Cardiac fibroblast (primary cell): Measurements from ENCODE around the gene DENND2A.

ENCODE experiments used
- DNase-seq, 2 donors: peaks; one replicate each; pipeline versions ENCODE4 v3.0.0 to v3.0.0-alpha.2; 2010; ENCODE audit warnings: low read depth in 2 of 2
- H3K4me3 ChIP-seq, 2 donors: replicated peaks in 1 of 2; 1 replicate in 1 of 2; 2 replicates in 1 of 2; pipeline ENCODE4 v1.5.1; 2011; ENCODE audit warnings: low read depth in 2 of 2, low read length in 2 of 2, mild to moderate bottlenecking in 2 of 2, moderate library complexity in 1 of 2
- TF ChIP-seq, protein P1 (sequence below): IDR thresholded peaks from one replicate; pipeline ENCODE4 v1.5.1; 2011; ENCODE audit warnings: low read depth, mild to moderate bottlenecking, low read length, inconsistent platforms

Gene DENND2A

DNA sequence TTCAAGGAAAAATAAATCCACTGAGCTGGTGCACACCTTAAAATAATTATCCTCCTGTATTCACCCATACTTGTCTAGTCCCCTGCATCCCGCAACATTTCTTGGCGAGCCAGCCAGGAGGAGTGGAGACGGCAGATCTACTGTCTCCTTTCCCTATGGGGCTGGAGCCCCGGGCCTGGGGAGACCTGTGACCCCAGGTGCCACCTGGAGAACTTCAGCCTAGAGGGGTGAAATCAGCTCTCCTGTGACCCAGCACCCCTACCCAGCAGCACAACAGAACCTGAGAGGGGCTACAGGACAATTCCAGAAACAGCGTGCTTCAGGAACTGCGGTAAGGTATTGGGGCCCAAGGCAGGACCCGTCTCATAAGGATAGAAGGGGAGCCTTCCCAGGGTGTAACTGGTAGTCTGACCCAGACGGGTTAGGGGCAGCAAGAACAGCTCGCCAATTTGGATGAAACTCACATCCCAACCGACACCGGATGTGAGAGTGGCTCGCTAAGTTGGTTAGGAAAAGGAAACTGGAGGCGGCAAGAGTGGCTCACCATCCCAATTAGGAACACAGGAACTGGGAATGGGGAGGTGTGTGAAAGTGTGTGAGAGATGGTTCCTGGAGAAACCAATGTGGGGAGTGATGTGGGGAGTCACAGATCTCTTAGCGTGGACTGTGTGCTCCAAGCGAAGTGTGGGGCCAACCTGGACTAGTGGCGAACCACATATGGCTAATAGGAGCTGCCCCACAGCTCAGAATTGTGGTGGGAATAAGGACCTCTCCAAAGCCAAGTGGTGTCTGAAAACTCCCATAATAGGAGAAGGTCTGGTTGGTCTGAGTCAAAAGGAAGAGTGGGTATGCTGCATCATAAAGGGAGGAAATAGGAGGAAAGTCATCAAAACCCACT, 15.1 kb upstream of the DENND2A start:
- no peak overlapping the region for H3K4me3 ChIP-seq
- TF ChIP-seq, protein P1, sequence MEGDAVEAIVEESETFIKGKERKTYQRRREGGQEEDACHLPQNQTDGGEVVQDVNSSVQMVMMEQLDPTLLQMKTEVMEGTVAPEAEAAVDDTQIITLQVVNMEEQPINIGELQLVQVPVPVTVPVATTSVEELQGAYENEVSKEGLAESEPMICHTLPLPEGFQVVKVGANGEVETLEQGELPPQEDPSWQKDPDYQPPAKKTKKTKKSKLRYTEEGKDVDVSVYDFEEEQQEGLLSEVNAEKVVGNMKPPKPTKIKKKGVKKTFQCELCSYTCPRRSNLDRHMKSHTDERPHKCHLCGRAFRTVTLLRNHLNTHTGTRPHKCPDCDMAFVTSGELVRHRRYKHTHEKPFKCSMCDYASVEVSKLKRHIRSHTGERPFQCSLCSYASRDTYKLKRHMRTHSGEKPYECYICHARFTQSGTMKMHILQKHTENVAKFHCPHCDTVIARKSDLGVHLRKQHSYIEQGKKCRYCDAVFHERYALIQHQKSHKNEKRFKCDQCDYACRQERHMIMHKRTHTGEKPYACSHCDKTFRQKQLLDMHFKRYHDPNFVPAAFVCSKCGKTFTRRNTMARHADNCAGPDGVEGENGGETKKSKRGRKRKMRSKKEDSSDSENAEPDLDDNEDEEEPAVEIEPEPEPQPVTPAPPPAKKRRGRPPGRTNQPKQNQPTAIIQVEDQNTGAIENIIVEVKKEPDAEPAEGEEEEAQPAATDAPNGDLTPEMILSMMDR, result no peak
- peak in 1 of 2 donors; percentile 21 for DNase-seq

DNA sequence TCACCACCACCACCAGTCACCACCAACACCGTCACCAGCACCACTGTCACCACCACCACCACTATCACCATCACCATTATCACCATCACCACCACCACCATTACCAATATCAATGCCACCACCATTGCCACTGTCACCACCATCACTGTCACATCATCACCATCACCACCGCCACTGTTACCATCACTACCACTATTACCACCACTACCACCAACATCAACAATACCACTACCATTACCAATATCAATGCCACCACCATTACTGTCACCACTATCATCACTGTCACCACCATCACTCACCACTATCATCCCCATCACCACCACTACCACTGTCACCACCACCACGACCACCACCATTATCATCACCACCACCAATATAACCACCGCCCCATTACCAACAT, 14.0 kb upstream of the DENND2A start:
- no peak for DNase-seq
- H3K4me3 ChIP-seq, result no peak overlapping the region
- TF ChIP-seq, protein P1, result no peak

DNA sequence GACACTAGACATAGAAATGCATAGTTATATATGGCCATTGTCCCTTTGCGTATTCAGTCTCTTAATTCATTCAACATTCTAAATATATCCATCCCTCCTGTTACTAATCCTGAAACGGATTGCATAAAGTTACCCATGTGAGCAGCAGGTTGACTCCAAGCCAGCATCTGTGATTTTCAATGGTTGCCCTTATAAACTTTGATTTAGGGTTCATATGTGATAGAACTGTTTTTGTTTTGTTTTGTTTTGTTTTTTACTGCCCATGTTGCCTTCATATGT, 13.4 kb upstream of the DENND2A start:
- no peak overlapping the region for H3K4me3 ChIP-seq
- no peak for DNase-seq
- TF ChIP-seq, protein P1, result no peak

DNA sequence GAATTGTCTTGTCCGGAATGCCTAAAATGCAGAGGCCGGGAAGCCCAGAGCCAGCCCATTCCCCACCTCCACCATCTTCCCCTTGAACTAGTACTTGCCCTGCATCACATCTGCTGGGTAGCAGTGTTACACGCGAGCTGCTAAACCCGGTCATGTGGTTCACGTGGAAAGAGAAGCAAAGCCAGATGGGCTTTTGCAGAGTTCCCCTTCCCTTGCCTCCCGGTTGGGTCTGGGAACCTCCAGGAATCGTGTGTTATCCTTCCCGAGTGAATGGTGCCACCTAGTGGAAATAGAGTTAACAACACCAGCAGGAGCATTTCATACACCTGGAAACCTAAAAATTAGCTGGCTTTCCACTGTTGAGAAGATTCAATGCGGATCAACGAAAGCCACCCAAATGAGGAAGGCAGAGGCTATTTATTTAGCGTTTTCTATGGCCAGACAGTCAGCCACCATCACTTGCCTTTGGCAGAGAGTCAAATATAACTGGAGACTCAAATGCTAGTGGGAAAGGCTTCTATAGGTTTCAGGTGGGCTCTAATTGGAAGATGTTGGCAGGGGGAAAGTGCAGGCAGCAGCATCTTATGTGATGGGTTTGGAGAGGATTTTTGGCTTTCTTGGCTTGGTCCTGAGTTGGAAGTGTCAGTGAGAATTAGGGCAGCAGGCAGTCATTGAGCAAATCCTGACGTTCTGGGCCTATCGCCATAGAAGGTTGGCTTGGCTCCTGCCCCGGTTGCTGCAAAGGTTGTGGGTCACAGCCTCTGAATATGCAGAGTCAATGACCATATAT, 12.9 kb upstream of the DENND2A start:
- TF ChIP-seq, protein P1, result peak; percentile 77
- no peak overlapping the region for H3K4me3 ChIP-seq
- DNase-seq, result peak; percentile 81 to 86

DNA sequence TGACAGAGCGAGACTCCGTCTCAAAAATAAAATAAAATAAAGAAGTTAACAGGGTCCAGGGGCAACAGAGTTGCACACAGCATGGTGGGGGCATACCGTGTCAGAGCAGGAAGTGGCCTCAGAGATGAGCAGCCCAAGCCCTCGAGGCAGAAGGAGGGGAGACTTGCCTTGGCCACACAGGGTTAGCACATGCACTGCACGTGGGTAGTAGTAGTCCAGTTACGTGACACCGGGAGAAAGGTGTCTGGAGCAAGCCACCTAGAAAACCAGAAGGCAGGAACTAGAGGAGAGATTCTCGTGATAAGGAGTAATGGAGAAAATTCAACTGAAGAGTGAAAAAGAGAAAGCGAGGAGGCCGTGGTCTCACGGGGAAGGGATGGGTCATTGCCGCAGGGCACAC, 9.8 kb upstream of the DENND2A start:
- DNase-seq, result no peak
- no peak overlapping the region for H3K4me3 ChIP-seq
- TF ChIP-seq, protein P1, result no peak

DNA sequence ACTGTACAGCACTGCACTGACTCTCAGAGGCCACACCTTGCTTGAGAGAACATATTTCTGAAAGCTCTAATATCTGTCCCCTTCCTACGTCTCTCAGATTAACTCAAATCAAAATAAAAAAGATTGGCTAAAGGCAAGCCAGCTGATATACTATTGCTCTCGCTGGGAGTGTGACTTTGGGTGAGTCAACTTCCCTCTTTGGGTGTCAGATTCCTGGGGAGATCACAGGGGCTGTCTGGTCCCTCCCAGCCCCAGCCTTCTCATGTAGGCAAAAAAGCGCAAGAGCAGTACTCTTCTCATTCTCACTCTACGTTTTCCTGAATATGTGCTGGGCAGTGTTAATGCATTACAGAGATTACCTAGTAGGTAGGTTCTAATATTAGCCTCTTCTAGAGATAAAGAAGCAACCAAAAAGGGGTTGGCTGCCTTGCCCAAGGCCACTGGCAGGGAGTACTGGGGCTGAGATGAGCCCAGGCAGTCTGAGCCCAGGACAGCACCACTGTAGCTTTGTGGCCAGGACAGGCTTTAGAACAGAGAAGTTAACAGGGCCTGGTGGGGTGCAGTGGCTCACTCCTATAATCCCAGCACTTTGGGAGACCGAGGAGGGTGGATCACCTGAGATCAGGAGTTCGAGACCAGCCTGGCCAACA, 9.1 kb upstream of the DENND2A start:
- DNase-seq, result peak in 1 of 2 donors; percentile 26
- H3K4me3 ChIP-seq, result no peak overlapping the region
- TF ChIP-seq, protein P1, result no peak
